Subcutaneous abdominal adipose tissue (tissue), 5 donors: ENCODE results near the gene BBS4.
A peak's percentile ranks its signal among the peaks of the same experiment; 100 is the strongest.

ENCODE experiments used
- H3K27ac ChIP-seq: one replicate; pipeline ENCODE4 v1.7.0; 2013; ENCODE audit warnings: low read depth, mild to moderate bottlenecking, inconsistent platforms, low read length, moderate library complexity
- H3K27me3 ChIP-seq, 5 donors: one replicate each; pipeline ENCODE4 v1.7.0; 2013; ENCODE audit warnings: low read length in 5 of 5, inconsistent platforms in 1 of 5; ENCODE audit not compliant: control insufficient read depth in 5 of 5, insufficient read depth in 4 of 5
- H3K36me3 ChIP-seq, 5 donors: one replicate each; pipeline ENCODE4 v1.7.0; 2013; ENCODE audit warnings: low read length in 5 of 5; ENCODE audit not compliant: control insufficient read depth in 5 of 5, insufficient read depth in 5 of 5
- H3K4me1 ChIP-seq, 5 donors: one replicate each; pipeline ENCODE4 v1.7.0; 2013; ENCODE audit warnings: low read length in 5 of 5, mild to moderate bottlenecking in 3 of 5, moderate library complexity in 1 of 5; ENCODE audit not compliant: control insufficient read depth in 5 of 5, insufficient read depth in 5 of 5
- H3K4me3 ChIP-seq, 5 donors: one replicate each; pipeline ENCODE4 v1.7.0; 2013; ENCODE audit warnings: low read length in 5 of 5, low read depth in 1 of 5
- H3K9ac ChIP-seq, 5 donors: one replicate each; pipeline ENCODE4 v1.7.0; 2013; ENCODE audit warnings: low read length in 5 of 5, mild to moderate bottlenecking in 4 of 5, moderate library complexity in 3 of 5
- H3K9me3 ChIP-seq, 5 donors: one replicate each; pipeline ENCODE4 v1.7.0; 2013; ENCODE audit warnings: low read length in 5 of 5; ENCODE audit not compliant: control insufficient read depth in 5 of 5
- donor health status: healthy.
- donor health status: healthy.
- donor health status: healthy.
- donor health status: healthy.
- donor health status: healthy.

BBS4 gene

GRCh38 chr15:72781631-72782030 lies 95.6 kb downstream of the BBS4 start:
- H3K9me3 ChIP-seq: no peaks in the 10 kb centered on the region
- no peaks in the 10 kb centered on the region for H3K27me3 ChIP-seq
- H3K36me3 ChIP-seq: peaks cover 8 to 14% (median 10%) of the 10 kb centered on the region in 5 donors
- peak overlapping the region in 1 of 5 donors; percentile 6 for H3K9ac ChIP-seq
- H3K4me1 ChIP-seq: peaks cover 11 to 45% (median 33%) of the 10 kb centered on the region in 5 donors
- peak overlapping the region in 4 of 5 donors; percentile 18 to 99 (median 66) for H3K4me3 ChIP-seq
- peak overlapping the region; percentile 94 for H3K27ac ChIP-seq

- Histone ChIP-seq H3K27ac (peak overlapping the region; percentile 94), H3K9me3 (no peaks in the 10 kb centered on the region), H3K4me1 (peaks cover 11 to 45% (median 33%) of the 10 kb centered on the region in 5 donors), H3K27me3 (no peaks in the 10 kb centered on the region), H3K4me3 (peak overlapping the region; percentile 88 to 99 (median 95)), H3K36me3 (peaks cover 3 to 11% (median 7%) of the 10 kb centered on the region in 5 donors), H3K9ac (peak overlapping the region; percentile 69 to 97 (median 95))
Measured at GRCh38 chr15:72782274-72783003, 96.4 kb downstream of the BBS4 start.

- peak overlapping the region; percentile 94 for H3K27ac ChIP-seq
- H3K4me1 ChIP-seq: peaks cover 11 to 45% (median 33%) of the 10 kb centered on the region in 5 donors
- H3K9me3 ChIP-seq: no peaks in the 10 kb centered on the region
- H3K9ac ChIP-seq: peak overlapping the region; percentile 69 to 97 (median 95)
- no peaks in the 10 kb centered on the region for H3K27me3 ChIP-seq
- H3K36me3 ChIP-seq: peaks cover 3 to 9% (median 7%) of the 10 kb centered on the region in 5 donors
- H3K4me3 ChIP-seq: peak overlapping the region; percentile 88 to 99 (median 95)
Measured at GRCh38 chr15:72783004-72783639, 97.1 kb downstream of the BBS4 start.

GRCh38 chr15:72783640-72784455 lies 97.8 kb downstream of the BBS4 start, which contains the start of gene ADPGK:
Gene ADPGK (minus strand): TSS chr15:72783758. CDS start chr15:72783691, 67 bp downstream.
- Histone ChIP-seq H3K27ac (peak within 1 kb of the TSS; percentile 94), H3K27me3 (no peaks in the 10 kb centered on the region), H3K9ac (peak within 1 kb of the TSS; percentile 87 to 97 (median 95)), H3K4me1 (peaks cover 11 to 45% (median 33%) of the 10 kb centered on the region in 5 donors), H3K4me3 (peak within 1 kb of the TSS; percentile 88 to 99 (median 95)), H3K9me3 (no peaks in the 10 kb centered on the region), H3K36me3 (peaks cover under 1 to 8% (median 4%) of the 10 kb centered on the region in 5 donors)

- Histone ChIP-seq H3K4me3 (peak overlapping the region; percentile 88 to 99 (median 95)), H3K27ac (peak overlapping the region; percentile 94), H3K9me3 (no peaks in the 10 kb centered on the region)
Measured at GRCh38 chr15:72784456-72784876, 98.5 kb downstream of the BBS4 start.

GRCh38 chr15:72785432-72785831 lies 99.4 kb downstream of the BBS4 start:
- Histone ChIP-seq H3K9me3 (no peaks in the 10 kb centered on the region), H3K27ac (no peak overlapping the region), H3K36me3 (peaks cover 0 to 2% (median 2%) of the 10 kb centered on the region in 5 donors), H3K4me1 (peaks cover 11 to 43% (median 32%) of the 10 kb centered on the region in 5 donors), H3K4me3 (no peak overlapping the region), H3K27me3 (no peaks in the 10 kb centered on the region), H3K9ac (peak overlapping the region in 1 of 5 donors; percentile 42)

More at GRCh38 chr15:72784456-72784876, 98.5 kb downstream of the BBS4 start:
- H3K9ac ChIP-seq: peak overlapping the region; percentile 87 to 97 (median 95)
- no peaks in the 10 kb centered on the region for H3K27me3 ChIP-seq
- peaks cover 11 to 45% (median 33%) of the 10 kb centered on the region in 5 donors for H3K4me1 ChIP-seq
- peaks cover 0 to 8% (median 4%) of the 10 kb centered on the region in 5 donors for H3K36me3 ChIP-seq

- Histone ChIP-seq H3K4me1 (peaks cover 11 to 39% (median 28%) of the 10 kb centered on the region in 5 donors), H3K4me3 (no peak overlapping the region)
Measured at GRCh38 chr15:72785841-72786240, 99.8 kb downstream of the BBS4 start.

GRCh38 chr15:72786242-72786641 lies 100.2 kb downstream of the BBS4 start:
- no peak overlapping the region for H3K27ac ChIP-seq
- H3K9ac ChIP-seq: peak overlapping the region in 1 of 5 donors; percentile 39

More at GRCh38 chr15:72785841-72786240, 99.8 kb downstream of the BBS4 start:
- H3K27me3 ChIP-seq: no peaks in the 10 kb centered on the region
- peak overlapping the region in 1 of 5 donors; percentile 39 for H3K9ac ChIP-seq
- peaks cover 0 to 2% (median 0%) of the 10 kb centered on the region in 5 donors for H3K36me3 ChIP-seq
- H3K9me3 ChIP-seq: no peaks in the 10 kb centered on the region
- H3K27ac ChIP-seq: no peak overlapping the region

GRCh38 chr15:72786676-72787345 lies 100.8 kb downstream of the BBS4 start:
- Histone ChIP-seq H3K36me3 (no peaks in the 10 kb centered on the region), H3K4me1 (peaks cover 8 to 29% (median 19%) of the 10 kb centered on the region in 5 donors), H3K9me3 (no peaks in the 10 kb centered on the region), H3K4me3 (no peak overlapping the region), H3K27ac (no peak overlapping the region), H3K27me3 (no peaks in the 10 kb centered on the region), H3K9ac (no peak overlapping the region)

More at GRCh38 chr15:72786242-72786641, 100.2 kb downstream of the BBS4 start:
- H3K27me3 ChIP-seq: no peaks in the 10 kb centered on the region
- H3K4me3 ChIP-seq: no peak overlapping the region
- H3K36me3 ChIP-seq: peaks cover 0 to 2% (median 0%) of the 10 kb centered on the region in 5 donors
- H3K4me1 ChIP-seq: peaks cover 11 to 35% (median 25%) of the 10 kb centered on the region in 5 donors
- H3K9me3 ChIP-seq: no peaks in the 10 kb centered on the region
